GM12864 (cell line): ENCODE measurements around the gene LARGE1.

Experiments used
- DNase-seq: peaks from one replicate; pipeline ENCODE4 v3.0.0-alpha.2; 2011; ENCODE audit warnings: low read depth
- H3K4me3 ChIP-seq: 2 replicates; pipeline ENCODE4 v1.5.1; 2011; ENCODE audit warnings: mild to moderate bottlenecking, low read depth, low read length, control low read depth
- CTCF ChIP-seq: IDR thresholded peaks from 2 replicates; pipeline ENCODE4 v1.5.1; 2011; ENCODE audit warnings: low read depth, mild to moderate bottlenecking, moderate library complexity, low read length, control low read depth, inconsistent platforms; ENCODE audit errors: missing control alignments

The LARGE1 gene

GRCh38 chr22:33914699-33915098 is 5.6 kb downstream of the LARGE1 start:
- no peak for DNase-seq
- H3K4me3 ChIP-seq, result no peak overlapping the region
- TF ChIP-seq CTCF, result no peak

GRCh38 chr22:33914131-33914530 is 6.1 kb downstream of the LARGE1 start:
- DNase-seq, result no peak
- no peak overlapping the region for H3K4me3 ChIP-seq
- TF ChIP-seq CTCF, result no peak

- TF ChIP-seq CTCF, result no peak
- H3K4me3 ChIP-seq, result no peak overlapping the region
- DNase-seq, result no peak
Observed at GRCh38 chr22:33913188-33913587, 7.1 kb downstream of the LARGE1 start.

- TF ChIP-seq CTCF, result no peak
- no peak for DNase-seq
- no peak overlapping the region for H3K4me3 ChIP-seq
Observed at GRCh38 chr22:33909911-33910310, 10.4 kb downstream of the LARGE1 start.

- no peak for TF ChIP-seq CTCF
- no peak overlapping the region for H3K4me3 ChIP-seq
Observed at GRCh38 chr22:33909075-33909458, 11.2 kb downstream of the LARGE1 start.

GRCh38 chr22:33908171-33909074 is 11.9 kb downstream of the LARGE1 start:
- TF ChIP-seq CTCF, result no peak
- H3K4me3 ChIP-seq, result no peak overlapping the region
- no peak for DNase-seq

More at GRCh38 chr22:33909075-33909458, 11.2 kb downstream of the LARGE1 start:
- DNase-seq, result no peak

GRCh38 chr22:33906954-33907353 is 13.3 kb downstream of the LARGE1 start:
- no peak overlapping the region for H3K4me3 ChIP-seq
- no peak for TF ChIP-seq CTCF
- no peak for DNase-seq
